Right lobe of liver (tissue), 6 donors: Measurements from ENCODE around the gene IKBIP. TPM values are rescaled to one million over a fixed set of nuclear protein-coding genes. Genes with fewer than 3 reads are reported as not detected.
A peak's percentile ranks its signal among the peaks of the same experiment; 100 is the strongest.

ENCODE experiments used
- ATAC-seq, 4 donors: fragments of 200-7000 bp; cut with Tn5 transposase; one replicate each; pipeline ENCODE4 v1.9.1; 2020; ENCODE audit warnings: mild to moderate bottlenecking in 4 of 4, moderate library complexity in 4 of 4
- DNase-seq, 3 donors: peaks; one replicate each; pipeline ENCODE4 v3.0.0-alpha.2; 2020
- H3K27ac ChIP-seq, 3 donors: fragments of 200-600 bp; one replicate each; pipeline ENCODE4 v1.8.0; 2022
- H3K27me3 ChIP-seq, 2 donors: fragments of 200-600 bp; one replicate each; pipeline ENCODE4 v1.8.0; 2022
- H3K36me3 ChIP-seq, 4 donors: fragments of 200-600 bp; sonication (generic) in 1 of 4; one replicate each; pipeline versions ENCODE4 v1.5.1 to v1.8.0; 2017 to 2022; ENCODE audit warnings: control low read depth in 1 of 4
- H3K4me1 ChIP-seq, 4 donors: fragments of 200-600 bp; sonication (generic) in 1 of 4; one replicate each; pipeline versions ENCODE4 v1.5.1 to v1.8.0; 2017 to 2022; ENCODE audit warnings: control low read depth in 1 of 4
- H3K4me3 ChIP-seq, 3 donors: fragments of 200-600 bp; one replicate each; pipeline ENCODE4 v1.8.0; 2022
- H3K9me3 ChIP-seq, 4 donors: fragments of 200-600 bp; sonication (generic) in 1 of 4; one replicate each; pipeline versions ENCODE4 v1.5.1 to v1.8.0; 2017 to 2022; ENCODE audit warnings: control low read depth in 1 of 4
- CTCF ChIP-seq, 4 donors: fragments of 200-600 bp in 3 of 4; fragments of 450-650 bp in 1 of 4; IDR thresholded peaks; one replicate each; pipeline versions ENCODE4 v1.5.1 to v1.8.0; 2016 to 2022; ENCODE audit warnings: antibody characterized with exemption in 4 of 4, mild to moderate bottlenecking in 2 of 4
- POLR2A ChIP-seq: fragments of 450-650 bp; IDR thresholded peaks from one replicate; pipeline ENCODE4 v1.6.1; 2017; ENCODE audit warnings: antibody characterized with exemption, mild to moderate bottlenecking
- WGBS: methylation state at CpG from one replicate; pipeline ENCODE4 v1.1.6; 2018; ENCODE audit warnings: low coverage, low lambda C conversion rate; ENCODE audit not compliant: insufficient coverage; ENCODE audit errors: missing lambda C conversion rate; 5-methylcytosine and 5-hydroxymethylcytosine counted together
- intact Hi-C, 2 donors: fragments of 100-400 bp; cut with DNase I; formaldehyde crosslinking; loops; one replicate each; pipeline versions ENCODE4 v1.11.2 to v1.14.1; 2022
- total RNA-seq, 6 experiments: library from RNA; depleted of rRNA in 2 of 6; stranded (reverse); fragments of >200 nt in 2 of 6; fragmentation: NEBNext Ultra II Directional in 3 of 6; extraction: Animal tissue kit (Norgen Biotek cat#: 25700) in 3 of 6; gene quantifications; one replicate each; pipeline versions ENCODE4 v1.1.0 to v1.2.4, GENCODE V29; 2016 to 2023
- donor health status: DM: no; HTN: yes; CAD: no.
- donor health status: DM: no; HTN: no; CAD: no.
- donor health status: DM: no; HTN: no; CAD: no.
- donor health status: DM: no; HTN: yes; CAD: no.
- donor health status: DM: no; HTN: yes; CAD: no.

Gene IKBIP
- total RNA-seq, 6 experiments from 2014 or later, result 2.8 to 12.6 (median 6.6) TPM

- DNase-seq (no peak), ATAC-seq (no peak)
- Histone ChIP-seq H3K36me3 (peaks cover 0 to 32% (median 5%) of the 10 kb centered on the region in 4 donors), H3K27ac (no peak overlapping the region), H3K4me1 (no peaks in the 10 kb centered on the region), H3K4me3 (no peak overlapping the region), H3K9me3 (no peaks in the 10 kb centered on the region), H3K27me3 (no peaks in the 10 kb centered on the region)
- 100% methylated on average over 5 of the region's 15 CpGs for WGBS
- intact Hi-C loops, result no loop called here
- TF ChIP-seq CTCF (IDR thresholded peaks at IDR 0.05), result no peak
- no peak for TF ChIP-seq POLR2A
These were observed 35.0 kb upstream of the IKBIP start for GRCh38 chr12:98679611-98680005.

- no peak for ATAC-seq
- no peaks in the 10 kb centered on the region for H3K4me1 ChIP-seq
- intact Hi-C loops, result no loop called here
- no peaks in the 10 kb centered on the region for H3K9me3 ChIP-seq
- H3K27me3 ChIP-seq, result no peaks in the 10 kb centered on the region
- no peak overlapping the region for H3K27ac ChIP-seq
- DNase-seq, result no peak
- no peak overlapping the region for H3K4me3 ChIP-seq
- WGBS, result no CpG with 5 or more reads among the region's 7 CpGs
- no peak for TF ChIP-seq CTCF (IDR thresholded peaks at IDR 0.05)
- no peak for TF ChIP-seq POLR2A
- peaks cover 0 to 30% (median 5%) of the 10 kb centered on the region in 4 donors for H3K36me3 ChIP-seq
These were observed 34.5 kb upstream of the IKBIP start for GRCh38 chr12:98678946-98679610.

GRCh38 chr12:98678236-98678945, 33.8 kb upstream of the IKBIP start:
- intact Hi-C loops, result no loop called here
- Histone ChIP-seq H3K4me3 (no peak overlapping the region), H3K9me3 (no peaks in the 10 kb centered on the region), H3K4me1 (no peaks in the 10 kb centered on the region), H3K27ac (no peak overlapping the region), H3K27me3 (no peaks in the 10 kb centered on the region), H3K36me3 (peaks cover 0 to 23% (median 5%) of the 10 kb centered on the region in 4 donors)
- ATAC-seq (peak in 1 of 4 donors; percentile 40), DNase-seq (no peak)
- TF ChIP-seq CTCF (IDR thresholded peaks at IDR 0.05), result no peak
- no peak for TF ChIP-seq POLR2A
- WGBS, result 93% methylated on average over 3 of the region's 15 CpGs

- DNase-seq, result no peak
- Histone ChIP-seq H3K4me1 (peaks cover 0 to 10% (median 3%) of the 10 kb centered on the region in 4 donors), H3K27me3 (no peaks in the 10 kb centered on the region), H3K27ac (no peak overlapping the region), H3K9me3 (no peaks in the 10 kb centered on the region), H3K36me3 (peaks cover 0 to 5% (median 0%) of the 10 kb centered on the region in 4 donors), H3K4me3 (no peak overlapping the region)
- no peak for ATAC-seq
- intact Hi-C loops, result no loop called here
- TF ChIP-seq POLR2A, result no peak
These were observed 30.3 kb upstream of the IKBIP start for GRCh38 chr12:98674841-98675240.

- intact Hi-C loops, result no loop called here
- H3K4me1 ChIP-seq, result peaks cover 0 to 10% (median 3%) of the 10 kb centered on the region in 4 donors
- ATAC-seq, result peak; percentile 56 to 88 (median 71)
- H3K27ac ChIP-seq, result no peak overlapping the region
- DNase-seq, result no peak
- peaks cover 0 to 7% (median 0%) of the 10 kb centered on the region in 4 donors for H3K36me3 ChIP-seq
- WGBS, result 31% methylated on average over 7 of the region's 7 CpGs
- H3K4me3 ChIP-seq, result no peak overlapping the region
- no peaks in the 10 kb centered on the region for H3K27me3 ChIP-seq
- H3K9me3 ChIP-seq, result no peaks in the 10 kb centered on the region
- TF ChIP-seq POLR2A (no peak), CTCF (IDR thresholded peaks at IDR 0.05) (no peak)
These were observed 26.9 kb upstream of the IKBIP start for GRCh38 chr12:98671459-98671858.
